Spinal cord (tissue), 10 donors: ENCODE data around the gene CYP4F2. TPM values are rescaled to one million over a fixed set of nuclear protein-coding genes. Genes with fewer than 3 reads are reported as not detected.

Experiments used
- DNase-seq, 6 donors: peaks; one replicate each; pipeline versions ENCODE4 v3.0.0 to v3.0.0-alpha.2; 2013 to 2015; ENCODE audit warnings: low spot score in 6 of 6, low read depth in 4 of 6
- H3K27ac ChIP-seq: one replicate; pipeline ENCODE4 v1.5.1; 2013; ENCODE audit warnings: low read depth, low read length, control low read depth
- H3K27me3 ChIP-seq: one replicate; pipeline ENCODE4 v1.6.1; 2013; ENCODE audit warnings: low read length; ENCODE audit not compliant: control insufficient read depth, insufficient read depth
- H3K36me3 ChIP-seq: one replicate; pipeline ENCODE4 v1.6.1; 2013; ENCODE audit warnings: low read length; ENCODE audit not compliant: control insufficient read depth, insufficient read depth
- H3K4me1 ChIP-seq: one replicate; pipeline ENCODE4 v1.6.1; 2013; ENCODE audit warnings: low read length; ENCODE audit not compliant: control insufficient read depth, insufficient read depth
- H3K4me3 ChIP-seq: one replicate; pipeline ENCODE4 v1.5.1; 2013; ENCODE audit warnings: low read depth, low read length, control low read depth
- H3K9me3 ChIP-seq: one replicate; pipeline ENCODE4 v1.6.1; 2013; ENCODE audit warnings: low read length; ENCODE audit not compliant: control insufficient read depth, insufficient read depth
- WGBS: methylation state at CpG from one replicate; pipeline ENCODE4 v1.1.5; 2013; ENCODE audit warnings: missing lambda C conversion rate; ENCODE audit not compliant: insufficient coverage; 5-methylcytosine and 5-hydroxymethylcytosine counted together
- polyA plus RNA-seq, 2 donors: library from polyadenylated mRNA; unstranded; fragments of 120-200 nt; gene quantifications; one replicate each; pipeline ENCODE4 v1.2.1, GENCODE V29; 2013; ENCODE audit not compliant: insufficient read length in 2 of 2
- total RNA-seq, 2 donors: library from RNA; depleted of rRNA in 1 of 2; stranded (reverse); fragments of 120-200 nt in 1 of 2; fragments of >200 nt in 1 of 2; gene quantifications; one replicate each; pipeline versions ENCODE4 v1.2.3 to v1.2.4, GENCODE V29; 2013 to 2014
- donor health status: healthy.

CYP4F2 gene
- total and polyA plus RNA-seq, 4 donors = 0.17 to 0.86 (median 0.59) TPM; not detected in 1

DNA sequence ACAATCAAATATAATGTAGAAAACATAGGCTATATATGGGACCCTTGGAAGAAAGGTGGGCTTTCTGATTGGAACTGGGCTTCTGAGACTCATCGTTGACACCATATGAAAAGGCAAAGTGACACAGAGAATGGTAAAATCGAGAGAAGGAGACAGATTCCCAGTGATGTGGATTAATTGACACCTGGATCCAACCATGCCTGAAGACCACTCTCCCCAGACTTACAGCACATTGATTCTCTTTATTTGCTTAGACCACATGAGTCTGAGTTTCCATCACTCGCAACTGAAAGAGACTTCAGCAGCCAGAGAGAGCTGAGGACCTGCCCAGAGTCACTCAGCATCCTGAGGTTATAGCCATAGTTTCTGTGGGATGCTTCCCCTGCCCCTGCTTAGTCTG lies 30.4 kb upstream of the CYP4F2 start:
- DNase-seq = no peak
- Histone ChIP-seq H3K4me1 (no peaks in the 10 kb centered on the region), H3K4me3 (no peak overlapping the region), H3K27ac (no peak overlapping the region), H3K27me3 (peaks cover 8% of the 10 kb centered on the region), H3K9me3 (no peaks in the 10 kb centered on the region), H3K36me3 (no peaks in the 10 kb centered on the region)
- 83% methylated on average over 3 of the region's 3 CpGs for WGBS

GRCh38 chr19:15926484-15926883 lies 28.6 kb upstream of the CYP4F2 start:
- H3K4me3 ChIP-seq = no peak overlapping the region
- DNase-seq = no peak
- no CpG with 5 or more reads among the region's 1 CpG for WGBS
- no peak overlapping the region for H3K27ac ChIP-seq
- H3K9me3 ChIP-seq = no peaks in the 10 kb centered on the region
- no peaks in the 10 kb centered on the region for H3K4me1 ChIP-seq
- no peaks in the 10 kb centered on the region for H3K36me3 ChIP-seq
- H3K27me3 ChIP-seq = peaks cover 12% of the 10 kb centered on the region

DNA sequence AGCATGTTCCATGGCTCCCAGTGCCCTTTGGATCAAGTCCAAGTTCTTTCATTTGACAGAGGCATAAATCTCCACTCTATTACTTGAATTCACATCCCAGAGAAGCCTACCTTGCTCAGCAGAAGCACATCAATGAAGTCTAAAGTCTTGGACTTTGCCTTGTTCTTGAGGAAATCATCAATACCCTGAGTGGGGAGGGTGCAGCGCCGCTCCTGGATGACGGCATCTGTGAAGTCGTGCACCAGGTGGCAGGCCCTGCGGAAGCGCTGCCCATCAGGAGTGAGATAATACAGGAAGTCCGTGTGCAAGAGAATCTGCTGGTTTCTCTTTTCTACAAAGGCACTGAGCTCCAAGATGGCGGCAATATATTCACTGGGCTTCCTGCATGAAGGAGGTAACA lies 25.8 kb upstream of the CYP4F2 start:
- Histone ChIP-seq H3K27ac (no peak overlapping the region), H3K27me3 (peaks cover 8% of the 10 kb centered on the region), H3K4me3 (no peak overlapping the region), H3K36me3 (no peaks in the 10 kb centered on the region), H3K9me3 (no peaks in the 10 kb centered on the region), H3K4me1 (no peaks in the 10 kb centered on the region)
- peak in 1 of 6 donors; percentile 6 for DNase-seq
- WGBS = 83% methylated on average over 8 of the region's 8 CpGs

DNA sequence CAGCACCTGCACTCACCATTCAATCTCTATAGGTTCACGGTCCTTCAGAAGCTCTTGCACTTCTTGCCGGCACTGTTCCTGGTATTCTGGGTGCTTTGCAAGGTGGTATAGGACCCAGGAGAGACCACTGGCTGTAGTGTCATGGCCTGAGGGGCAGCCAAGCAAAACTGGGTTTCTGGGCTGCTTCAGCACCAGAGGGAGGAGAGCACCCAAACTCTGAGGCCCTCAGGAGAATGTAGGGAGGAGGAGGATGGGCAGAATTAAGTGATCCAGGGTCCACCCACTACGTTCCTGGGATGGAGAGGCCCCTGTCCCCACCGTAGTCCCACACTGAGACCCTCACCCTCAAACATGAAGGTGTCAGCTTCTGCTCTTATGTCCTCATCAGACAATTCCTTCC lies 24.1 kb upstream of the CYP4F2 start:
- DNase-seq = no peak
- 60% methylated on average over 3 of the region's 4 CpGs for WGBS
- no peak overlapping the region for H3K27ac ChIP-seq
- no peaks in the 10 kb centered on the region for H3K36me3 ChIP-seq
- H3K4me3 ChIP-seq = no peak overlapping the region
- no peaks in the 10 kb centered on the region for H3K4me1 ChIP-seq
- H3K9me3 ChIP-seq = no peaks in the 10 kb centered on the region
- H3K27me3 ChIP-seq = peaks cover 5% of the 10 kb centered on the region

DNA sequence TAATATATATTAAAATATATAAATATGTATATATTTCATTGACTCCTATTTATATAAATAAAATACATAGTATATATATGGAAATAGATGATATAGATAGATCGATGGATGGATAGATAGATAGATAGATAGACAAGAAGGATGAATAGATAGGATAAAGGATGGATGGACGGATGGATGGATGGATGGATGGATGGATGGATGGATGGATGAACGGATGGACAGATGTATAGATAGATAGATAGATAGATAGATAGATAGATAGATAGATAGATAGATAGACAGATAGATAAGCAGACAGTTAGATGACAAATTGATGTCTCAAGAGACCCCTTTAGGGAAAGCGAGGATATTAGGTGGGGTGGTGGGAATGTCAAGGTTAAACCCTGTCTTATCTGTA lies 21.4 kb upstream of the CYP4F2 start:
- Histone ChIP-seq H3K9me3 (peaks cover 2% of the 10 kb centered on the region), H3K4me3 (no peak overlapping the region), H3K27me3 (peaks cover 5% of the 10 kb centered on the region), H3K36me3 (no peaks in the 10 kb centered on the region), H3K4me1 (no peaks in the 10 kb centered on the region), H3K27ac (no peak overlapping the region)
- no peak for DNase-seq
- WGBS = 83% methylated on average over 3 of the region's 4 CpGs

DNA sequence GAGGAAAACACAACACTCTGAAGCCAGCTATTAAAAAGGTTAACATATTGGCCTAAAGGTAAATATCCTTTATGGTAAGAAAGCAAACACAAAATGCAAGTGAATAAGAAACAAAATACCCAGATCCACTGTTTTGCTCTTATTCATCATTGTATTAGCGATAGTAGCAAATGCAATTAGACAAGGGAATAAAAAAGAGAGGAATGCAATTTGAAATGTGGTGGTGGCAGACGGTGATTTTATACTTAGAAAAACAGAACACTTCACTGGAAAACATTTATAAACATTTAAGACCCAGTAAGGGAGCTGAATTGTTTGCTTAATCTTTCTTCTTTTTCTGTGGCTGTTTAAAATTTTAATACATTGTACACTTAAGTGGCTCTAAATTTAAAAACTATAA lies 17.2 kb upstream of the CYP4F2 start:
- no peak for DNase-seq
- Histone ChIP-seq H3K4me1 (peaks cover 4% of the 10 kb centered on the region), H3K27me3 (peaks cover 6% of the 10 kb centered on the region), H3K9me3 (peaks cover 2% of the 10 kb centered on the region), H3K27ac (no peak overlapping the region), H3K4me3 (no peak overlapping the region), H3K36me3 (no peaks in the 10 kb centered on the region)
- no CpG with 5 or more reads among the region's 2 CpGs for WGBS

DNA sequence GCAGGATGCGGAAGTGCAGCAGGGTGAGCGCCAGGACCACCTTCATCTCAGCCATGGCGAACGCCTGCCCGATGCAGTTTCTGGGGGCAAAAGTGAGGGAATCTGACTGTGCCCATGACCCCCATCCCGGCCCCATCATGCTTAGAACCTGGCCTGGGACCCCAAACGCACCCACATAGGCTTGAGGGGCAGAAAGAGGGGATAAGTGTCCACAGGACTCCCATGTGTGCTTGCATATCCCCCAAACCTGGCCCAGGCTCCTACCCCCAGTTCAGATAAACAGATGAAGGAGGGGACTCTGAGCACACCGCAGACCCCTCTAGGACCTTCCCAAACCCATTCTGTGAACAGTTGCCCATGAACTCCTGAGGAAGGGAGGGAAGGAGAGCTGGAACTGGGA lies 16.0 kb upstream of the CYP4F2 start:
- peaks cover 6% of the 10 kb centered on the region for H3K27me3 ChIP-seq
- DNase-seq = no peak
- H3K4me3 ChIP-seq = no peak overlapping the region
- peaks cover 2% of the 10 kb centered on the region for H3K9me3 ChIP-seq
- H3K4me1 ChIP-seq = peaks cover 4% of the 10 kb centered on the region
- WGBS = 92% methylated on average over 5 of the region's 8 CpGs
- H3K36me3 ChIP-seq = no peaks in the 10 kb centered on the region
- H3K27ac ChIP-seq = no peak overlapping the region

- DNase-seq = no peak
- 75% methylated on average over 4 of the region's 6 CpGs for WGBS
- peaks cover 2% of the 10 kb centered on the region for H3K9me3 ChIP-seq
- peaks cover 6% of the 10 kb centered on the region for H3K27me3 ChIP-seq
- H3K36me3 ChIP-seq = no peaks in the 10 kb centered on the region
- H3K4me1 ChIP-seq = peaks cover 4% of the 10 kb centered on the region
- H3K4me3 ChIP-seq = no peak overlapping the region
- no peak overlapping the region for H3K27ac ChIP-seq
Measured at GRCh38 chr19:15913384-15913783, 15.5 kb upstream of the CYP4F2 start.

- no peak overlapping the region for H3K27ac ChIP-seq
- DNase-seq = peak in 2 of 6 donors; percentile 11 to 25
- peaks cover 6% of the 10 kb centered on the region for H3K27me3 ChIP-seq
- H3K36me3 ChIP-seq = no peaks in the 10 kb centered on the region
- no peak overlapping the region for H3K4me3 ChIP-seq
- peaks cover 4% of the 10 kb centered on the region for H3K4me1 ChIP-seq
- H3K9me3 ChIP-seq = peaks cover 2% of the 10 kb centered on the region
- under 1% methylated on average over 39 of the region's 44 CpGs for whole genome bisulfite sequencing
Measured at GRCh38 chr19:15911599-15912235, 13.8 kb upstream of the CYP4F2 start.

GRCh38 chr19:15905026-15905425 lies 7.2 kb upstream of the CYP4F2 start:
- no peaks in the 10 kb centered on the region for H3K9me3 ChIP-seq
- H3K27me3 ChIP-seq = no peaks in the 10 kb centered on the region
- no peak for DNase-seq
- no peak overlapping the region for H3K4me3 ChIP-seq
- no peaks in the 10 kb centered on the region for H3K36me3 ChIP-seq
- no peak overlapping the region for H3K27ac ChIP-seq
- no peaks in the 10 kb centered on the region for H3K4me1 ChIP-seq
